Neural progenitor cell (in vitro differentiated cells): ENCODE results near the gene CACNA1B.

Experiments
- EZH2phosphoT487 ChIP-seq: fragments of 200-600 bp; sonication (generic); IDR thresholded peaks from 2 replicates; pipeline ENCODE4 v1.6.1; 2017; ENCODE audit warnings: antibody characterized with exemption
- TF ChIP-seq, protein P1 (sequence below): fragments of 200-600 bp; sonication (generic); IDR thresholded peaks from 2 replicates; pipeline ENCODE4 v1.5.1; 2017; ENCODE audit warnings: antibody characterized with exemption, mild to moderate bottlenecking

DNA sequence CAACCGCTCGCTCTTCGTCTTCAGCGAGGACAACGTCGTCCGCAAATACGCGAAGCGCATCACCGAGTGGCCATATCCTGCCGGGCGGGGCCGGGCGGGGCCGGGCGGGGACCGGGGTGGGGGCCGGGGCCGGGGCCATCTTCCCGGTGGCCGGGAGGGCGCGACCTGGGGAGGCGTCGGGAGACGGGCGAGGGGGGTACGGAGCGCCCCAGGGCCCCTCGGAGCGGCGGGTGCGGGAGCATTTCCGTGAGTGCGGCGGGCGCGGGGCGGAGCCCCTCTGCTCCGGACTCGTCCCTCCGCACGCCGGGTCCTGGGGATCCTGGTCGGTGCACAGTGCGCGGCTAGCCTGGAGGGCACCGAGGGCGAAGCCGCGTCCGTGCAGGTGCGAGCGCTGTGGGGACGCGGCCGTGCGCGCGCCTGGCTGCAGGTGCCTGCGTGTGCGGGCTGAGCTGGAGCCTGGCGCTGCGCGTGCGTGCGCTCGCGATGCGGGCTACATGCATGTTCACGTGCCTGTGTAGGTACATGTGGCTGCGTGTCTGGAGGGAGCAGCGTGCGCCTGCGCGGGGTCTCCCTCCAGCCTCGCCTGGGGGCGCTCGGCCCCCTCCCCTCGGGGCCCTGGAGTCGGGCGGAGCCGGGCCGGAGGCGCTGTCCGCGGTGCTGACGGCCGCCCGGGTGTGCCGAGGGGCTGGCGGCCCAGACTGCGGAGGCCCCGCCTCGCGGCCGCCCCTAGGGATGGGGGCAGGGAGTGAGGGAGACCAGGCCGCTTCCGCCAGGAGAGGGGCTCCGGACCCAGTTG, 762 bp downstream of the CACNA1B start:
- TF ChIP-seq, protein P1, sequence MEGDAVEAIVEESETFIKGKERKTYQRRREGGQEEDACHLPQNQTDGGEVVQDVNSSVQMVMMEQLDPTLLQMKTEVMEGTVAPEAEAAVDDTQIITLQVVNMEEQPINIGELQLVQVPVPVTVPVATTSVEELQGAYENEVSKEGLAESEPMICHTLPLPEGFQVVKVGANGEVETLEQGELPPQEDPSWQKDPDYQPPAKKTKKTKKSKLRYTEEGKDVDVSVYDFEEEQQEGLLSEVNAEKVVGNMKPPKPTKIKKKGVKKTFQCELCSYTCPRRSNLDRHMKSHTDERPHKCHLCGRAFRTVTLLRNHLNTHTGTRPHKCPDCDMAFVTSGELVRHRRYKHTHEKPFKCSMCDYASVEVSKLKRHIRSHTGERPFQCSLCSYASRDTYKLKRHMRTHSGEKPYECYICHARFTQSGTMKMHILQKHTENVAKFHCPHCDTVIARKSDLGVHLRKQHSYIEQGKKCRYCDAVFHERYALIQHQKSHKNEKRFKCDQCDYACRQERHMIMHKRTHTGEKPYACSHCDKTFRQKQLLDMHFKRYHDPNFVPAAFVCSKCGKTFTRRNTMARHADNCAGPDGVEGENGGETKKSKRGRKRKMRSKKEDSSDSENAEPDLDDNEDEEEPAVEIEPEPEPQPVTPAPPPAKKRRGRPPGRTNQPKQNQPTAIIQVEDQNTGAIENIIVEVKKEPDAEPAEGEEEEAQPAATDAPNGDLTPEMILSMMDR, result peak; percentile 46
- peak; percentile 55 for TF ChIP-seq EZH2phosphoT487
